ENCODE measurements around the gene PPIP5K1.

DNA sequence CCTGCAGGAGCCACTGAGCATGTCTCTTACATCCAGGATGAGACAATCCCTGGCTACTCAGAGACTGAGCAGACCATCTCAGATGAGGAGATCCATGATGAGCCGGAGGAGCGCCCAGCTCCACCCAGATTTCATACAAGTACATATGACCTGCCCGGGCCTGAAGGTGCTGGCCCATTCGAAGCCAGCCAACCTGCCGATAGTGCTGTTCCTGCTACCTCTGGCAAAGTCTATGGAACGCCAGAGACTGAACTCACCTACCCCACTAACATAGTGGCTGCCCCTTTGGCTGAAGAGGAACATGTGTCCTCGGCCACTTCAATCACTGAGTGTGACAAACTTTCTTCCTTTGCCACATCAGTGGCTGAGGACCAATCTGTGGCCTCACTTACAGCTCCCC is 66.4 kb downstream of the PPIP5K1 start:
- TF ChIP-seq EP300 (IDR thresholded peaks at IDR 0.05) (no peak), POLR2A (IDR thresholded peaks at IDR 0.05) (no peak)
